DND-41 (cell line): ENCODE results near the gene MCTP1.
"Not testable (repeated sequence)": the region's sequence is repeated elsewhere in the genome, so short reads cannot be mapped to it uniquely, and the experiment has no call there.

Source experiments
- EZH2 ChIP-seq: IDR thresholded peaks from 3 replicates; pipeline ENCODE4 v1.6.1; 2012; ENCODE audit warnings: borderline replicate concordance, low read depth, mild to moderate bottlenecking, moderate library complexity, low read length, inconsistent platforms; ENCODE audit not compliant: severe bottlenecking
- TF ChIP-seq, protein P1 (sequence below): IDR thresholded peaks from 2 replicates; pipeline ENCODE4 v1.5.1; 2012; ENCODE audit warnings: borderline replicate concordance, low read length, moderate library complexity, mild to moderate bottlenecking; ENCODE audit not compliant: poor library complexity, severe bottlenecking; ENCODE audit errors: extremely low read depth

DNA sequence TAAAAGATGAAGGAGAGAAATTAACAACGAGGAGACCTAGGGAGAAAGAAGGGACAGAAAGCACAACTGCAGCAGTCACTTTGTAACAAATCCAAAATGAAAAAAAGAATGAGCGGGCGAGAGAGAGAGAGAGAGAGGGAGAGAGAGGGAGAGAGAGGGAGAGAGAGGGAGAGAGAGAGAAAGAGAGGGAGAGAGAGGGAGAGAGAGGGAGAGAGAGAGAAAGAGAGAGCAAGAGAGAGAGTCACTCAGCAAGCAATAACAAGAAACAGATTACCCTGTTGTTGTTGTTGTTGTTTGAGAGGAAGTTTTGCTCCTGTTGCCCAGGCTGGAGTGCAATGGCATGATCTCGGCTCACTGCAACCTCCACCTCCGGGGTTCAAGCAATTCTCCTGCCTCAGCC lies 77.1 kb downstream of the MCTP1 start:
- TF ChIP-seq, protein P1, sequence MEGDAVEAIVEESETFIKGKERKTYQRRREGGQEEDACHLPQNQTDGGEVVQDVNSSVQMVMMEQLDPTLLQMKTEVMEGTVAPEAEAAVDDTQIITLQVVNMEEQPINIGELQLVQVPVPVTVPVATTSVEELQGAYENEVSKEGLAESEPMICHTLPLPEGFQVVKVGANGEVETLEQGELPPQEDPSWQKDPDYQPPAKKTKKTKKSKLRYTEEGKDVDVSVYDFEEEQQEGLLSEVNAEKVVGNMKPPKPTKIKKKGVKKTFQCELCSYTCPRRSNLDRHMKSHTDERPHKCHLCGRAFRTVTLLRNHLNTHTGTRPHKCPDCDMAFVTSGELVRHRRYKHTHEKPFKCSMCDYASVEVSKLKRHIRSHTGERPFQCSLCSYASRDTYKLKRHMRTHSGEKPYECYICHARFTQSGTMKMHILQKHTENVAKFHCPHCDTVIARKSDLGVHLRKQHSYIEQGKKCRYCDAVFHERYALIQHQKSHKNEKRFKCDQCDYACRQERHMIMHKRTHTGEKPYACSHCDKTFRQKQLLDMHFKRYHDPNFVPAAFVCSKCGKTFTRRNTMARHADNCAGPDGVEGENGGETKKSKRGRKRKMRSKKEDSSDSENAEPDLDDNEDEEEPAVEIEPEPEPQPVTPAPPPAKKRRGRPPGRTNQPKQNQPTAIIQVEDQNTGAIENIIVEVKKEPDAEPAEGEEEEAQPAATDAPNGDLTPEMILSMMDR = not testable (repeated sequence)
- not testable (repeated sequence) for TF ChIP-seq EZH2
